HG03457 (cell line): ENCODE measurements around the gene NFKBIA.
"Not testable (repeated sequence)": the region's sequence is repeated elsewhere in the genome, so short reads cannot be mapped to it uniquely, and the experiment has no call there.

Experiments
- ATAC-seq: cut with Tn5 transposase; IDR thresholded peaks from one replicate; pipeline ENCODE4 v1.9.1; 2021; ENCODE audit warnings: moderate number of reproducible peaks; ENCODE audit not compliant: unreplicated experiment

Gene NFKBIA

DNA sequence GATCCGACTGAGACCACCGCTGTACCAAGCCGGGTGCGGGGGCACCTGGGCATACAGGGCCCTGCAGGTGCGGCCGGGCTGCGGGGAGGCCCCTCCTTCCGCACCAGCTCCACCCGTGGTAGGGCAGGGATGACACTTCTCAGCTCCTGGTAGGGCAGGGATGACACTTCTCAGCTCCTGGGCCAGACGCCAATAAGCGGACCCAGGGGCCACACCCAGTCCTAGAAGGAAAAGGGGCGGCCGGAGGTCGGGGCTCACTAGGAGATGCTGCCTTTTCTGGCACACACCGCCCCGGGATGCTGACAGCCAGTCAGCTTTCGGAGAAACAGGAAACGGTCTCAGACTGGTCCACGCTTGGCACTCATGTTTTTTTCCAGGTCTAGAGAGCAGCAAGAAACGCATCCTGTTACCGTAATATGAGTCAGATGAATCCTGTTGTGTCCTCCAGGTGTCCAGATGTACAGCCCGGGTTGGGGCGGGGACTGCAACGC lies 34.8 kb downstream of the NFKBIA start:
- no peak for ATAC-seq

GRCh38 chr14:35368583-35369392 lies 35.8 kb downstream of the NFKBIA start:
- no peak for ATAC-seq

GRCh38 chr14:35368139-35368460 lies 36.4 kb downstream of the NFKBIA start:
- no peak for ATAC-seq

- ATAC-seq: no peak
These were observed 37.5 kb downstream of the NFKBIA start for GRCh38 chr14:35367056-35367372.

DNA sequence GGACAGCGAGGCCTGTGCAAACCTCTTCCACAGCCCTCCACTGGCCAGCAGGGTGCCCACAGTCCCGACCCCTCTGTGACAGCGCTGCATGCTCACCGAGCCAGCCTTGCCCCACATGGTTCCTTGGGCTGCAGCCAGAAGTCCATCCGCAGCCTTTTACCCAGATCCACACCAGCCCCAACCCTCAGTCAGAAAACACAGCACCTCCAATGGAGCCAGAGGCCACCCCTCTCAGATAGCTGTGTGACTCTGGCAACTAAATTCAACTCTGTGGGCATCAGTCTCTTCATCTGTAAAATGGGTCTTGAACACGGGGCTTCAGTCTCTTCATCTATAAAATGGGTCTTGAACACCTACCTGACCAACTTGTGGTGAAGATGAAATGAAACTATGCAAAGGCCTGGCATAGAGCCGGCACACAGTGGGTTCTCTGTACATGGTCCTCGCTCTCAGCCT lies 38.0 kb downstream of the NFKBIA start:
- ATAC-seq: no peak

GRCh38 chr14:35366056-35366451 lies 38.5 kb downstream of the NFKBIA start:
- ATAC-seq: no peak

- no peak for ATAC-seq
These were observed 39.2 kb downstream of the NFKBIA start for GRCh38 chr14:35365130-35366055.

DNA sequence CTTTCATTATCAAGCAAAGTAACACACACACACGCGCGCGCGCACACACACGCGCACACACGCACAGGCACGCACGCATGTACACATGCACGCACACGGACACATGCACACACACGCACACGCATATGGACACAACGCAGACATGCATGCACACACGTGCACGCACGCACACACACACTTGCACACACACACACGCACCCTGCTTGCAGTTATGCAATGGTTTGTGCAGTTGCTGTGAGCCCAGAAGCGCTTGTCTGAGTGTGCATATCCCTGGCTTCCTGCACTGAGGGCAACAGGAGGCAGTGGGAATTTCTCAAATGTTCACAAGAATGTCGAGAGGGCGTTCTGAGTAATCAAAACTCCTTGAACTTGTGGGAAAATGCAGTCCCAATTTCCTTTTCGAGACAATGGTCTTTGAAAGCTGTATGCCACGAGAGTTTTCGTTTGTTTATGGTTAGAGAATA lies 41.6 kb downstream of the NFKBIA start:
- no peak for ATAC-seq

- ATAC-seq: no peak
These were observed 42.1 kb downstream of the NFKBIA start for GRCh38 chr14:35362450-35362849.

GRCh38 chr14:35361141-35361480 lies 43.4 kb downstream of the NFKBIA start:
- no peak for ATAC-seq

DNA sequence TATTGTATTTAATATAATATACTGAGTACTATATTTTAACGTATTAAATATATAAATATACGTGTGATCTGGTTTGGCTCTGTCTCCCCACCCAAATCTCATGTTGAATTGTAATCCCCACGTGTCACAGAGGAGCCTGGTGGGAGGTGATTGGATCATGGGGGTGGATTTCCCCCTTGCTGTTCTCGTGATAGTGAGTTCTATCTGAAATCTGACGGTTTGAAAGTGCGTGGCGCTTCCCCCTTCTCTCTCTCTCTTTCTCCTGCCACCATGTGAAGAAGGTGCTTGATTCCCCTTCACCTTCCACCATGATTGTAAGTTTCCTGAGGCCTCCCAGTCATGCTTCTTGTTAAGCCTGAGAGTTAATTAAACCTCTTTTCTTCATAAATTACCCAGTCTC lies 44.9 kb downstream of the NFKBIA start:
- not testable (repeated sequence) for ATAC-seq

DNA sequence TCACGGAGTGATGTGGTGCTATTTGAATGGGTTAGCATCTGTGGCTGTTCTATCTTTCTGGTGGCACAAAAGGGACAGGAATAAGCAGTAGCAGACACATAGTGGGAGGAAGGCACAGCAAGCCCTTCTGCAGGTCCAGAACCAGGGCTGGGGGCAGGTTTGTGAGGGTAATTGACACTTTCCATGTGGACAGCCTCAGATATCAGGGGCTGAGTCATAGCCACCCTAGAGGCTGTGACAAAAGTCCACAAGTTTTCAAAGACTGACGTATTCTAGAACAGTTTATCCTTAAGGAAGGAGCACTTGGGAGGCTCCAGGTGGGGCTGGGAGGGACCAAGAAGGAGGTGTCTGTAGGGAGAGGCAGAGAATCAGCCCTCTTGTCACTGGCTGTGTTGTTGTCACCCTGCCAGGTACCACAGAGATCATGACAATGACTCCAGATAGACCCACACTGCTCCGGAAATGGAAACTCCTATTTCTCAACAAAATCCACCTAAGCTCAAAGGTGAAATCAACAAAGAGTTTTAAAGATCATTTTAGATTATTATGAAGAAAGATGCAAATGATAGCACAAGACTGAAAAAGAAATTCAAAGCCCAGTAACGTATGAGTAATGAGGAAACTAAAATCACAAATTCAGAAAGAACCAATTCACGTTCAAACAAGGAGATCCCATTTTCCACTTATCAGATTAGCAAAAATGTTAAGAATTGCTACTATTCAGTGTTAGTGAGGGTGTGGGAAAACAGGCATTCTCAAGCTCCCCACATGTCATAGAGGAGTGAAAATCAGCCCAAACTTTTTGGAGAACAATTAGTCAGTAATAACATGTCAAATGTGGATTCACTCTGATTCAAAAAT lies 48.3 kb downstream of the NFKBIA start:
- no peak for ATAC-seq

DNA sequence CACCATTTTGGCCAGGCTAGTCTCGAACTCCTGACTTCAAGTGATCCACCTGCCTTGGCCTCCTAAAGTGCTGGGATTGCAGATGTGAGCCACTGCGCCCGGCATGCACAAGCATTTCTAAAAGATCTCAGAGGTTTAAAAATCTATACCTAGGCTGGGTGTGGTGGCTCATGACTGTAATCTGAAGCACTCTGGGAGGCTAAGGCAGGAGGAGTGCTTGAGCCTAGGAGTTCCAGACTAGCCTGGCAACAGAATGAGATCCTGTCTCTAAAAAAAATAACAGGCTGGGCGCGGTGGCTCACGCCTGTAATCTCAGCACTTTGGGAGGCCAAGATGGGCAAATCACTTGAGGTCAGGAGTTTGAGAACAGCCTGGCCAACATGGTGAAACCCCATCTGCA lies 49.3 kb downstream of the NFKBIA start:
- ATAC-seq: not testable (repeated sequence)

DNA sequence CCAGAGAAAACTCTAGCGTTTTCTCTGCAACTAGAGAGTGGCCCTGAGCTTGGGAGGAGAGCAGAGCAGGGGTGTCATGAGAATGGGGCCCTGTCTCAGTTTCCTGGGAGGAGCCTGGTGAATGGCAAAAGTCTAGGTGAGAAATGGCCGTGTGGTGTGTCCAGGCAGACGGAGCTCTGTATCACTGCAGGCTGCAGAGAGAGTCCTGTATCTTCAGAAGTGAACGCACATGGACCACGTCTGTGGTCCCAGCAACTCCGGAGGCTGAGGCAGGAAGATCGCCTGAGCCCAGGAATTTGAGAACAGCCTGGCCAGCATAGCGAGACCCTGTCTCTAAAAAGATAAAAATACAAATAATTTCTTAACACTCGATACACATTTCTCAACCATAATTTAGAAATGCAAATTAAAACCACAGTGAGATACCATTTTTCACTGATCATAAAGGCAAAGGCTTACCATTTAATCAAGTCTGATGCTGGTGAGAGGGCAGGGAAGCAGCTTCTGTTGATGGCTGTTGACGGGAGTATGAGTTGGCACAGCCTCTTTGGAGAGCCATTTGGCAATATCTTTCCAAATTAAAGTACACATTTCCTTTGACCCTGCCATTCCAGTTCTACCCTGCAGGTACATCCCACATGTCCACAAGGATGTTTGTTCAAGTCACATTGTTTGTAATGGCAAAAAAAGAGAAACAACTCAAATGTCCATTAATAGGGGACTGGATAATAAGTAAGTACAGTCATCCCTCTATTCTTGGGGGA lies 51.0 kb downstream of the NFKBIA start:
- no peak for ATAC-seq

GRCh38 chr14:35352274-35353233 lies 52.0 kb downstream of the NFKBIA start:
- no peak for ATAC-seq

DNA sequence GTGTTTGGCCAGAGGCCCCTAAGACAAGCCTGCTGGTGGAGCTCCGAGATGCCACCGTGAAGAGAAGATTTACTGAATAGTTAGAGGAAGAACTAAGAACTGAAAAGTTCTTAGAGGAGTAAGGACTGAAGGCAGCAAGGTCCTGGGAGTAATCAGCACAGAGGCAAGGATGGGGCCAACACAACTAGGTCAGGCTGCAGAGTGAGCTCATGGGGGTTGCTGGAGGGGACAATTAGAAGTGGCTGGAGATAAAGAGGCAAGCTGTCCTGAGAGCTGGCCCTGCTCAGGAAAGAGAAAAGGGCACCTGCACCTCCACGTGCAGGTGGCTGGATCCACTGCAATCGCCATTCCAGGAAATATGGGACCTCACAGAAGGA lies 52.7 kb downstream of the NFKBIA start:
- ATAC-seq: no peak
